ENCODE results near the gene MAMDC4.

DNA sequence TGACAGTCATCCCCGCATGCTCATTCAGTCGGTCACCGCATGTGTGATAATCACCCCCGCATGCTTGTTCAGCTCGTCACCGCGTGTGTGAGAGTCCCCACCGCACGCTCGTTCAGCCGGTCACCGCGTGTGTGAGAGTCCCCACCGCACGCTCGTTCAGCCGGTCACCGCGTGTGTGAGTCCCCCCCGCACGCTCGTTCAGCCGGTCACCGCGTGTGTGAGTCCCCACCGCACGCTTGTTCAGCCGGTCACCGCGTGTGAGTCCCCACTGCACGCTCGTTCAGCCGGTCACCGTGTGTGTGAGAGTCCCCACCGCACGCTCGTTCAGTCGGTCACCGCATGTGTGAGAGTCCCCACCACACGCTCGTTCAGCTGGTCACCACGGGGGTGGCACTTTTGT, 37.7 kb downstream of the MAMDC4 start:
- TF ChIP-seq FOXM1 (IDR thresholded peaks at IDR 0.05; ENCODE audit: borderline replicate concordance) (no peak), SP1 (IDR thresholded peaks at IDR 0.05) (no peak), FOXK2 (IDR thresholded peaks at IDR 0.05) (no peak), LEF1 (IDR thresholded peaks at IDR 0.05; ENCODE audit: borderline replicate concordance) (no peak), SUZ12 (IDR thresholded peaks at IDR 0.05) (no peak), HDGF (IDR thresholded peaks at IDR 0.05; ENCODE audit: borderline replicate concordance) (no peak), ELF4 (IDR thresholded peaks at IDR 0.05) (no peak)
